B cell (primary cell): ENCODE results near the gene PPP1R11. TPM values are rescaled to one million over a fixed set of nuclear protein-coding genes. Genes with fewer than 3 reads are reported as not detected.

Experiments
- ATAC-seq: fragments of 200-7000 bp; cut with Tn5 transposase; one replicate; pipeline ENCODE4 v1.10.0; 2021; ENCODE audit warnings: low read depth, mild to moderate bottlenecking, moderate number of reproducible peaks, moderate library complexity
- CTCF ChIA-PET: fragments of 350-600 bp; sonication (Branson Sonifier 250); formaldehyde crosslinking; loops from one replicate; lab custom pipeline; 2021; ENCODE audit warnings: antibody characterized with exemption, inconsistent platforms; lab: Charles Lee
- POLR2A ChIA-PET: fragments of 350-600 bp; sonication (Branson Sonifier 250); formaldehyde crosslinking; loops from one replicate; lab custom pipeline; 2021; ENCODE audit warnings: antibody characterized with exemption; lab: Charles Lee
- DNase-seq: peaks from one replicate; pipeline ENCODE4 v3.0.0; 2013
- H2AFZ ChIP-seq: 2 replicates; pipeline ENCODE4 v1.6.1; 2012; ENCODE audit warnings: mild to moderate bottlenecking, low read depth, low read length; ENCODE audit not compliant: insufficient read depth, poor library complexity, severe bottlenecking
- H3K27ac ChIP-seq, 2 donors: 1 replicate in 1 of 2; 2 replicates in 1 of 2; pipeline ENCODE4 v1.5.1; 2012 to 2013; ENCODE audit warnings: low read length in 2 of 2, mild to moderate bottlenecking in 2 of 2, moderate library complexity in 1 of 2
- H3K27me3 ChIP-seq, 4 experiments: fragments of 200-600 bp in 1 of 4; sonication (generic) in 1 of 4; replicated peaks in 1 of 4; 1 replicate in 2 of 4; 2 replicates in 2 of 4; pipeline versions ENCODE4 v1.6.1 to v1.7.0; 2013 to 2016; ENCODE audit warnings: low read length in 3 of 4, mild to moderate bottlenecking in 2 of 4, mixed read lengths in 1 of 4, moderate library complexity in 1 of 4; ENCODE audit not compliant: insufficient read depth in 4 of 4, control insufficient read depth in 3 of 4; ENCODE audit errors: control extremely low read depth in 1 of 4
- H3K36me3 ChIP-seq, 2 experiments: replicated peaks in 1 of 2; 1 replicate in 1 of 2; 2 replicates in 1 of 2; pipeline versions ENCODE4 v1.6.1 to v1.7.1; 2013; ENCODE audit warnings: low read length in 1 of 2; ENCODE audit not compliant: insufficient read depth in 2 of 2, control insufficient read depth in 1 of 2; ENCODE audit errors: control extremely low read depth in 1 of 2, extremely low read depth in 1 of 2
- H3K4me1 ChIP-seq, 2 donors: fragments of 200-600 bp in 1 of 2; sonication (generic) in 1 of 2; 1 replicate in 1 of 2; 2 replicates in 1 of 2; pipeline versions ENCODE4 v1.5.1 to v1.6.1; 2013 to 2017; ENCODE audit warnings: low read length in 2 of 2; ENCODE audit not compliant: control insufficient read depth in 2 of 2, insufficient read depth in 2 of 2
- H3K4me2 ChIP-seq: replicated peaks from 2 replicates; pipeline ENCODE3; 2012; ENCODE audit warnings: mild to moderate bottlenecking, low read depth, low read length; ENCODE audit not compliant: poor library complexity, severe bottlenecking
- H3K4me3 ChIP-seq, 5 experiments: fragments of 200-600 bp in 1 of 5; sonication (generic) in 1 of 5; 1 replicate in 3 of 5; 2 replicates in 2 of 5; pipeline versions ENCODE4 v1.5.1 to v1.7.0; 2011 to 2016; ENCODE audit warnings: low read length in 4 of 5, mild to moderate bottlenecking in 4 of 5, low read depth in 2 of 5, control low read depth in 1 of 5, moderate library complexity in 1 of 5; ENCODE audit not compliant: insufficient read depth in 1 of 5; ENCODE audit errors: control extremely low read depth in 1 of 5, extremely low read depth in 1 of 5
- H3K79me2 ChIP-seq: fragments of 200-600 bp; sonication (generic); one replicate; pipeline ENCODE4 v1.6.0; 2016; ENCODE audit warnings: low read length; ENCODE audit not compliant: control insufficient read depth, insufficient read depth
- H3K9ac ChIP-seq: fragments of 200-600 bp; sonication (generic); 2 replicates; pipeline ENCODE4 v1.6.1; 2017; ENCODE audit warnings: mild to moderate bottlenecking, low read length, moderate library complexity
- H3K9me3 ChIP-seq, 3 donors: one replicate each; pipeline versions ENCODE4 v1.6.1 to v1.7.1; 2013; ENCODE audit warnings: low read length in 2 of 3; ENCODE audit not compliant: control insufficient read depth in 2 of 3, insufficient read depth in 1 of 3; ENCODE audit errors: control extremely low read depth in 1 of 3
- H4K20me1 ChIP-seq: 2 replicates; pipeline ENCODE4 v1.6.0; 2012; ENCODE audit warnings: mild to moderate bottlenecking, low read length; ENCODE audit not compliant: insufficient read depth, control insufficient read depth, poor library complexity, severe bottlenecking
- H3K27ac Mint-ChIP-seq: one replicate; pipeline ENCODE4 v1.8.0; 2021; ENCODE audit warnings: mixed read lengths
- H3K27me3 Mint-ChIP-seq: one replicate; pipeline ENCODE4 v1.8.0; 2021; ENCODE audit warnings: mixed read lengths
- H3K4me1 Mint-ChIP-seq: one replicate; pipeline ENCODE4 v1.8.0; 2021; ENCODE audit warnings: mixed read lengths
- H3K4me3 Mint-ChIP-seq: one replicate; pipeline ENCODE4 v1.8.0; 2021; ENCODE audit warnings: mixed read lengths
- H3K9me3 Mint-ChIP-seq: one replicate; pipeline ENCODE4 v1.8.0; 2022; ENCODE audit warnings: mixed read lengths; ENCODE audit not compliant: insufficient read depth
- EZH2 ChIP-seq: IDR thresholded peaks from 2 replicates; pipeline ENCODE4 v1.6.1; 2012; ENCODE audit warnings: borderline replicate concordance, low read depth, mild to moderate bottlenecking, moderate library complexity, low read length; ENCODE audit not compliant: insufficient read depth, poor library complexity, severe bottlenecking
- WGBS: methylation state at CpG from one replicate; pipeline ENCODE4 v1.1.5; 2013; ENCODE audit warnings: missing lambda C conversion rate; ENCODE audit not compliant: insufficient coverage; 5-methylcytosine and 5-hydroxymethylcytosine counted together
- intact Hi-C: fragments of 100-400 bp; cut with micrococcal nuclease; formaldehyde crosslinking; loops from one replicate; pipeline ENCODE4 v1.10.0; 2022
- polyA plus RNA-seq: library from polyadenylated mRNA; depleted of rRNA; stranded (reverse); fragments of >200 nt; gene quantifications from 2 replicates; pipeline ENCODE4 v1.2.3, GENCODE V29; 2012
- total RNA-seq, 2 donors: library from RNA; stranded (reverse); fragments of 120-200 nt in 1 of 2; gene quantifications; 1 replicate in 1 of 2; 2 replicates in 1 of 2; pipeline versions ENCODE4 v1.2.3 to v1.2.4, GENCODE V29; 2013 to 2022
- TF ChIP-seq, protein P1 (sequence below): fragments of 200-600 bp; IDR thresholded peaks from one replicate; pipeline ENCODE4 v1.8.0; 2022; ENCODE audit warnings: antibody characterized with exemption, mild to moderate bottlenecking

PPP1R11 gene
- total and polyA plus RNA-seq, 2 donors (not counting 1 experiment from before 2014, with no cell fraction given), result 44.8 to 47.8 TPM

DNA sequence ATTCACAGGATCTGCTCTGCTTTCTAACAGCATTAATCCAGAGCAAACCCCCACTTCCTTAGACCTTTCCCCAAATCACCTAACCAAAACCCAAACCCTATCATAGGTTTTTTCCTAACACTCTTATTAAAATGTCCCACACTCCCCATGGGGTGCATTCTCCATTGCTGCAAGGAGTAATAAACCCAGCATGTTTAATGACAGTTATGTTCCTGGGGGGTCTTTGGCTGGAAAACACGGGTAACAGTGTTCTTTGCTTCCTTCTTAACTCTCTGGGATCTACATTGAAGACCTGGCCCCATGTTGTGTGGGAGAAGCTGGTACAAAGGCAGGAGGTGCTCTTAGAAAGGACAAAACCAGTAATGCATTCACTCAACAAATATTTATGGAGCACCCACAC, 29.8 kb downstream of the PPP1R11 start:
- ChIA-PET CTCF (interaction anchor here (0.8 kb wide), 1 partner anchor 34 kb away, joined by 3 read pairs; no protein-coding TSS in a partner anchor), POLR2A (no interaction called here)
- Histone ChIP-seq H3K4me2 (no peak overlapping the region), H3K4me3 (no peak overlapping the region), H4K20me1 (no peaks in the 10 kb centered on the region), H3K79me2 (no peaks in the 10 kb centered on the region), H3K36me3 (no peaks in the 10 kb centered on the region), H3K27me3 (peaks cover 3 to 75% (median 48%) of the 10 kb centered on the region in 4 experiments), H3K9me3 (peaks cover 0 to 12% (median 0%) of the 10 kb centered on the region in 3 donors), H3K27ac (no peak overlapping the region), H3K9ac (no peak overlapping the region), H3K4me1 (peaks cover 22 to 29% of the 10 kb centered on the region in 2 donors), H2AFZ (no peak overlapping the region)
- H3K4me1 Mint-ChIP-seq, result peaks cover 21% of the 10 kb centered on the region
- H3K27ac Mint-ChIP-seq, result no peak overlapping the region
- H3K4me3 Mint-ChIP-seq, result no peak overlapping the region
- WGBS, result 60% methylated on average over 1 of the region's 1 CpG
- H3K27me3 Mint-ChIP-seq, result peaks cover 85% of the 10 kb centered on the region
- no peaks in the 10 kb centered on the region for H3K9me3 Mint-ChIP-seq
- TF ChIP-seq, protein P1, sequence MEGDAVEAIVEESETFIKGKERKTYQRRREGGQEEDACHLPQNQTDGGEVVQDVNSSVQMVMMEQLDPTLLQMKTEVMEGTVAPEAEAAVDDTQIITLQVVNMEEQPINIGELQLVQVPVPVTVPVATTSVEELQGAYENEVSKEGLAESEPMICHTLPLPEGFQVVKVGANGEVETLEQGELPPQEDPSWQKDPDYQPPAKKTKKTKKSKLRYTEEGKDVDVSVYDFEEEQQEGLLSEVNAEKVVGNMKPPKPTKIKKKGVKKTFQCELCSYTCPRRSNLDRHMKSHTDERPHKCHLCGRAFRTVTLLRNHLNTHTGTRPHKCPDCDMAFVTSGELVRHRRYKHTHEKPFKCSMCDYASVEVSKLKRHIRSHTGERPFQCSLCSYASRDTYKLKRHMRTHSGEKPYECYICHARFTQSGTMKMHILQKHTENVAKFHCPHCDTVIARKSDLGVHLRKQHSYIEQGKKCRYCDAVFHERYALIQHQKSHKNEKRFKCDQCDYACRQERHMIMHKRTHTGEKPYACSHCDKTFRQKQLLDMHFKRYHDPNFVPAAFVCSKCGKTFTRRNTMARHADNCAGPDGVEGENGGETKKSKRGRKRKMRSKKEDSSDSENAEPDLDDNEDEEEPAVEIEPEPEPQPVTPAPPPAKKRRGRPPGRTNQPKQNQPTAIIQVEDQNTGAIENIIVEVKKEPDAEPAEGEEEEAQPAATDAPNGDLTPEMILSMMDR, result no peak
- no peak for ATAC-seq
- intact Hi-C loops, result no loop called here
- no peak for DNase-seq

DNA sequence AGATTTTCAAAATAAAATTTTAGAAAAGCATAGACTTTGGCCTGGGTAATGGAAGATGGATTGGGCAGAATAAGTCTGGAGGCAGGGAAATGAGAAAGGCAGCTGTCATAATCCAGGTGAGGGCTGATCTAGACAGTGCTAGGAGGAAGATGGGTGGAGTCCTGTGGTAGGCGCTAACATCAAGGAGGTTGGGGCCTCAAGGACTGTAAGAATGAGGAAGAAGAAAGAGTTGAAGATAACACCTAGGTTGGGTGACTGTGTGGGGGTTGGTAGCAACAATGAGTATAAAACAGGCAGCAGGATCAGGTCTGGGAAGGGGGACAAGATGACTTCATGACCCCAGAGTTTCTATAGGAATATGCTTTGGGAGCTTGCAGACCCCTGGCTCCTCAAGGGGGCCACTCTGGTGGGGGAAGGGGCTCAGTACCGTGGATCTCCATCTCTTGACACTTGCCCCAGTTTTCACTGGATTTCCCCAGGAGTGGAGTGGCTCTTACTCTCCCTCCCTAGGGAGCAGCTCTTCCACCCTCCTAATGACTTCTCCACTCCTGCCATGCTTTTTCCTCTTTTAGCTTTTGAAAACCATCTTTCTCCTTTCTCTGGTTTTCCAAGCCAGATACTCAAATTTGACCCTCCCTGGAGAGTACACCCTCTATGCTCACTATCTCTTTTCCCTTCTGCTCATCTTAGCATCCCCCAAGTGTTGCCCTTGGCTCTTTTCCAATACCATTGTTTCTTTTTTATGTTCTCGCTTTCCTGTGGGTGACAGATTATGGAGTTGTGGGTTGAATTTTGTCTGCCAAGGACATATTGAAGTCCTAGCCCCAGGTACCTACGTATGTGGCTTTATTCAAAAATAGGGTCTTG, 31.1 kb downstream of the PPP1R11 start:
- Histone ChIP-seq H3K36me3 (no peaks in the 10 kb centered on the region), H3K79me2 (no peaks in the 10 kb centered on the region), H3K9me3 (peaks cover 0 to 13% (median 0%) of the 10 kb centered on the region in 3 donors), H3K4me1 (peaks cover 35 to 41% of the 10 kb centered on the region in 2 donors), H3K4me2 (no peak overlapping the region), H4K20me1 (no peaks in the 10 kb centered on the region), H3K27ac (no peak overlapping the region), H3K9ac (no peak overlapping the region), H3K4me3 (no peak overlapping the region), H3K27me3 (peaks cover 3 to 68% (median 42%) of the 10 kb centered on the region in 4 experiments), H2AFZ (no peak overlapping the region)
- Mint-ChIP-seq H3K27ac (no peak overlapping the region), H3K4me3 (no peak overlapping the region), H3K4me1 (peaks cover 30% of the 10 kb centered on the region), H3K27me3 (peaks cover 74% of the 10 kb centered on the region), H3K9me3 (no peaks in the 10 kb centered on the region)
- ATAC-seq, result no peak
- DNase-seq, result no peak
- no peak for TF ChIP-seq EZH2
- TF ChIP-seq, protein P1, result no peak
- CTCF ChIA-PET, result interaction anchor here (0.8 to 1.4 kb wide), 2 partner anchors 31 to 33 kb away, joined by 3 to 4 read pairs; no protein-coding TSS in a partner anchor
- POLR2A ChIA-PET, result interaction anchor here (0.5 kb wide), 1 partner anchor 448 kb away, joined by 3 read pairs; no protein-coding TSS in a partner anchor
- intact Hi-C loops, result no loop called here
- 64% methylated on average over 3 of the region's 4 CpGs for WGBS
